ENCODE data around the gene CHTF18. TPM values are rescaled to one million over a fixed set of nuclear protein-coding genes. Genes with fewer than 3 reads are reported as not detected.

Gene CHTF18
- total and polyA plus RNA-seq, 9 of the 15 experiments (the other 6 are each of a cell fraction or from before 2014, with no cell fraction given) = 2.5 to 123 (median 17.0) TPM

DNA sequence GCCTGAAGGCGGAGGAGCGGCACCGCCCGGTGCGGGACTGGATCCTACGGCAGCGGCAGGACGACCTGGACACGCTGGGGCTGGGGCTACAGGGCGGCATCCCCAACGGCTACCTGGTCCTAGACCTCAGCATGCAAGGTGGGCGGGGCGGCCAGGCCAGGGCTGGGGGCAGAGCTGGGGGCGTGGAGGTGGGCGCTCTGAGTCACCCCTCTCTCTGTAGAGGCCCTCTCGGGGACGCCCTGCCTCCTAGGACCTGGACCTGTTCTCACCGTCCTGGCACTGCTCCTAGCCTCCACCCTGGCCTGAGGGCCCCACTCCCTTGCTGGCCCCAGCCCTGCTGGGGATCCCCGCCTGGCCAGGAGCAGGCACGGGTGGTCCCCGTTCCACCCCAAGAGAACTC, 20.0 kb upstream of the CHTF18 start (continued):
- TF ChIP-seq, protein P1, sequence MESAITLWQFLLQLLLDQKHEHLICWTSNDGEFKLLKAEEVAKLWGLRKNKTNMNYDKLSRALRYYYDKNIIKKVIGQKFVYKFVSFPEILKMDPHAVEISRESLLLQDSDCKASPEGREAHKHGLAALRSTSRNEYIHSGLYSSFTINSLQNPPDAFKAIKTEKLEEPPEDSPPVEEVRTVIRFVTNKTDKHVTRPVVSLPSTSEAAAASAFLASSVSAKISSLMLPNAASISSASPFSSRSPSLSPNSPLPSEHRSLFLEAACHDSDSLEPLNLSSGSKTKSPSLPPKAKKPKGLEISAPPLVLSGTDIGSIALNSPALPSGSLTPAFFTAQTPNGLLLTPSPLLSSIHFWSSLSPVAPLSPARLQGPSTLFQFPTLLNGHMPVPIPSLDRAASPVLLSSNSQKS (CRISPR knock-in tag; IDR thresholded peaks at IDR 0.05) = no peak
- no peak for TF ChIP-seq CC2D1A (IDR thresholded peaks at IDR 0.05)
- TF ChIP-seq, protein P2, sequence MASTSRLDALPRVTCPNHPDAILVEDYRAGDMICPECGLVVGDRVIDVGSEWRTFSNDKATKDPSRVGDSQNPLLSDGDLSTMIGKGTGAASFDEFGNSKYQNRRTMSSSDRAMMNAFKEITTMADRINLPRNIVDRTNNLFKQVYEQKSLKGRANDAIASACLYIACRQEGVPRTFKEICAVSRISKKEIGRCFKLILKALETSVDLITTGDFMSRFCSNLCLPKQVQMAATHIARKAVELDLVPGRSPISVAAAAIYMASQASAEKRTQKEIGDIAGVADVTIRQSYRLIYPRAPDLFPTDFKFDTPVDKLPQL (IDR thresholded peaks at IDR 0.05; ENCODE audit: extremely low read depth, insufficient read length) = no peak
- no peak for TF ChIP-seq RBM15 (IDR thresholded peaks at IDR 0.05; ENCODE audit: insufficient read depth, low read length)

DNA sequence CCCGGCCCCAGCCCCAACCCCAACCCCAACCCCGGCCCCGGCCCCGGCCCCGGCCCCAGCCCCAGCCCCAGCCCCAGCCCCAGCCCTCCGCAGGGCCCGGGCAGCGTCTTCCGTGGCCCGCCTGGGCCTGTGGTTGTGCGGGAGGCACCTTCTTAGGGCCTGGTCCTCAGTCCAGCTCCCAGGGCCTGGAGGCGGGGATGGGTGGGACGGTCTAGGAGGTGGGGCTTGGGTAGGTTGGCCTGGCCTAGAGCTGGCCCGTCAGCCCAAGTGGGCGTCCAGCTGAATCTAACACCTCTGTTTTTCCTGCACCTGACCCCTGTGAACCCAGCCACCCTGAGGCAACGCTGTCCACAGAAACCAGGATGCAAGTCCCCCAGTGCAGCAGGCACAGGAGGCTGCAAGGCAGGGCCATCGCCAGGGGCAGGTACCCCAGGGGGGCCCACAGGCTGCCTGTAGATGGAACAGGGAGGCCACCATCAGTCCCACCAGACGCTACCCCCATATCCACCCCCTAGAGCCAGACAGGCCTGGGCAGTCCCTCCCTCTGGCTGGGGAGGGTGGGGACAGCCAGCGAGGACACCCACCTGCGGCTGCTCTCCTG, 19.1 kb upstream of the CHTF18 start:
- no peaks in the 10 kb centered on the region for H3K9me3 ChIP-seq (replicated peaks; ENCODE audit: control insufficient read depth, insufficient read depth, low read depth, low read length)
- peaks cover 2% of the 10 kb centered on the region for H3K9me1 ChIP-seq (ENCODE audit: control insufficient read depth, insufficient read depth, low read length)
- H2AFZ ChIP-seq (ENCODE audit: low read depth, low read length) = no peak overlapping the region
- no peak for DNase-seq (ENCODE audit: extremely low read depth in 1 of 4, low spot score in 3 of 4)
- WGBS (ENCODE audit: insufficient coverage, low coverage, missing lambda C conversion rate) = 42% methylated on average over 18 of the region's 20 CpGs
- H3K4me3 ChIP-seq = no peak overlapping the region
- intact Hi-C loops (cut with micrococcal nuclease) (no loop called here), in situ Hi-C loops (cut with MboI) (no loop called here)
- BruUV-seq (replicated peaks) = no TSS peak
- ChIA-PET CTCF (ENCODE audit: low intra/inter-chr PET ratio) (no interaction called here), POLR2A (interaction anchor here (0.9 kb wide), 1 partner anchor 11 kb away, joined by 7 read pairs; no protein-coding TSS in a partner anchor)
- no peak overlapping the region for H3K4me2 ChIP-seq (ENCODE audit: insufficient read depth, low read length)
- H3K27ac ChIP-seq (ENCODE audit: extremely low read depth, low read depth, low read length) = no peak overlapping the region
- no peaks in the 10 kb centered on the region for H3K36me3 ChIP-seq (ENCODE audit: control insufficient read depth, insufficient read depth, low read length)
- H3K4me1 ChIP-seq (replicated peaks in 1 of 2; ENCODE audit: control insufficient read depth in 2 of 2, insufficient read depth in 2 of 2, low read length in 2 of 2) = peaks cover 0 to 67% of the 10 kb centered on the region in 2 experiments; a peak in 2 of 5 replicates
- ATAC-seq = peak; percentile 50; the same call in 2 of the 3 replicates
- no peak for FAIRE-seq
- no peaks in the 10 kb centered on the region for H3K79me2 ChIP-seq (ENCODE audit: control insufficient read depth, insufficient read depth, low read length)
- no peak overlapping the region; a peak in 1 of 4 replicates for H3K9ac ChIP-seq (ENCODE audit: insufficient read depth in 1 of 2, low read depth in 2 of 2, low read length in 2 of 2)
- peaks cover 0 to 6% of the 10 kb centered on the region in 2 experiments; a peak in 1 of 5 replicates for H3K27me3 ChIP-seq (ENCODE audit: control insufficient read depth in 2 of 2, insufficient read depth in 2 of 2, low read length in 2 of 2)
- H4K20me1 ChIP-seq (replicated peaks; ENCODE audit: control insufficient read depth, insufficient read depth, low read length) = 0 out of 2 replicates have a peak, but pooled peaks cover 3% of the 10 kb centered on the region
- TF ChIP-seq ZNF431 (CRISPR knock-in tag; IDR thresholded peaks at IDR 0.05) = no peak
- no peak for TF ChIP-seq MCM5 (IDR thresholded peaks at IDR 0.05; ENCODE audit: low read depth)
- no peak for TF ChIP-seq MEIS2 (IDR thresholded peaks at IDR 0.05; ENCODE audit: partially characterized antibody)
- no peak for TF ChIP-seq KLF1 (tag; IDR thresholded peaks at IDR 0.05)
- no peak for TF ChIP-seq ZNF778 (CRISPR knock-in tag; IDR thresholded peaks at IDR 0.05)
- TF ChIP-seq JUN (IDR thresholded peaks at IDR 0.05; ENCODE audit: borderline replicate concordance, low read depth, low read length) = no peak
- no peak for TF ChIP-seq JUN (CRISPR knock-in tag; IDR thresholded peaks at IDR 0.05; ENCODE audit: borderline replicate concordance)
